Bronchial epithelial cell (primary cell): ENCODE results near the gene NFIA. TPM values are rescaled to one million over a fixed set of nuclear protein-coding genes. Genes with fewer than 3 reads are reported as not detected.

ENCODE experiments used
- DNase-seq: peaks from one replicate; pipeline ENCODE4 v3.0.0-alpha.2; 2010; ENCODE audit warnings: low read depth
- FAIRE-seq: peaks from 2 replicates; lab custom pipeline; 2011; peaks lifted over from hg19 to GRCh38; lab: Jason Lieb, UNC
- H3K27me3 ChIP-seq: 2 replicates; pipeline ENCODE4 v1.5.1; 2011; ENCODE audit warnings: low read length; ENCODE audit not compliant: control insufficient read depth, insufficient read depth
- H3K36me3 ChIP-seq: 2 replicates; pipeline ENCODE4 v1.5.1; 2011; ENCODE audit warnings: low read length; ENCODE audit not compliant: control insufficient read depth, insufficient read depth
- H3K4me3 ChIP-seq: 2 replicates; pipeline ENCODE4 v1.5.1; 2011; ENCODE audit warnings: mild to moderate bottlenecking, low read depth, low read length, control low read depth
- CTCF ChIP-seq: IDR thresholded peaks from 2 replicates; pipeline ENCODE4 v1.5.1; 2011; ENCODE audit warnings: mild to moderate bottlenecking, moderate library complexity, low read length, control low read depth, inconsistent platforms; ENCODE audit not compliant: insufficient read depth, severe bottlenecking
- total RNA-seq: library from RNA; depleted of rRNA; stranded (reverse); fragments of >200 nt; gene quantifications from 2 replicates; pipeline ENCODE4 v1.2.1, GENCODE V29; 2014

NFIA gene
- total RNA-seq, 1 donor from 2014 or later, result 7.4 TPM

DNA sequence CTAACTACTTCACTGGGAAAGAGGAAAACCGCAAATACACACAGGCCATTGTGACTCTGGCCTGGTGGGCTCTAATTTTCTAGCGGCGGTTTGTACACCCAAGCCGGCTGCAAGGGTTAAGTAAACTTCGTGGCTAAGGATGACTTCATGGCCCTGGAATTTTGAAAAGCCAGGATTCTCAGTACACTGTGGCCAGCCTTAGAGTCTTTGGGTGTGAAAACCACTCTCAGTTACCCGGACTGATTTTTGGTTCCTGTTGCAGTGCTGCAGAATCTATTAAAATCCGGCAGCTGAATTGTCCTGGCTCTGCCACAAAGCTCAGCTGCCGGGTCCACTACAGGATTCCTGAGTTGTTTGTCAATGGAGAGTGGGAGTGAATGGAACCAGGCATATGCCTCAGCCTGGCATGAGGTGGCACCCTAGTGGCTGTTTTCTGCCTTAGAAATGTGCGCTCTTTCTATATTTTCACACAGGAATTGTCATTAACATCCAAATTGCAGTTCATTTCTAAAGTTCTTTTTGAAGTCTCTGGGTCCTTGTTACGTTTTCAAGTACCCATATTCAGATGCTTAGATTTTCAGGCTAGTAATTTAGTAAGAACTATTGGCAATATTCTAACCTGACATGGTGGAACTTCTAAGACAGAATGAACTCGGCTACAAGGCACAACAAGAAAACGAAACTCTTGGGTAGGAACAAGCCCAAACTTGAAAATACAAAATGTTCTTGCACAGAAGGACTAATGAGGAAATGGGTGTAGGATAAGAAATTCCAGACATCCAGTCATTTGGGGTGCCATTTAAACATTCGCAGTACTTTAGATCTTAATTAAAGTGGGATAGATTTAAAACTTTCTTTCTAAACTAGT, 255.9 kb downstream of the NFIA start:
- DNase-seq (peak; percentile 97), FAIRE-seq (no peak)
- Histone ChIP-seq H3K36me3 (no peaks in the 10 kb centered on the region), H3K4me3 (peak overlapping the region; percentile 24), H3K27me3 (no peaks in the 10 kb centered on the region)
- peak; percentile 80 for TF ChIP-seq CTCF

GRCh38 chr1:61338899-61339298, 256.5 kb downstream of the NFIA start:
- DNase-seq, result no peak
- FAIRE-seq, result no peak
- Histone ChIP-seq H3K4me3 (no peak overlapping the region), H3K27me3 (no peaks in the 10 kb centered on the region), H3K36me3 (no peaks in the 10 kb centered on the region)
- no peak for TF ChIP-seq CTCF

- Histone ChIP-seq H3K4me3 (no peak overlapping the region), H3K27me3 (no peaks in the 10 kb centered on the region), H3K36me3 (no peaks in the 10 kb centered on the region)
- no peak for DNase-seq
- TF ChIP-seq CTCF, result no peak
- no peak for FAIRE-seq
These were observed 259.1 kb downstream of the NFIA start for GRCh38 chr1:61341426-61341825.

- FAIRE-seq (no peak), DNase-seq (no peak)
- TF ChIP-seq CTCF, result no peak
- Histone ChIP-seq H3K36me3 (no peaks in the 10 kb centered on the region), H3K4me3 (no peak overlapping the region), H3K27me3 (no peaks in the 10 kb centered on the region)
These were observed 261.5 kb downstream of the NFIA start for GRCh38 chr1:61343734-61344420.

GRCh38 chr1:61344696-61345095, 262.3 kb downstream of the NFIA start:
- H3K27me3 ChIP-seq, result no peaks in the 10 kb centered on the region
- no peak for TF ChIP-seq CTCF
- DNase-seq (no peak), FAIRE-seq (no peak)
- no peak overlapping the region for H3K4me3 ChIP-seq
- H3K36me3 ChIP-seq, result no peaks in the 10 kb centered on the region
